ENCODE data around the gene ZNF467. TPM values are rescaled to one million over a fixed set of nuclear protein-coding genes. Genes with fewer than 3 reads are reported as not detected.

ZNF467 gene
- total and polyA plus RNA-seq, 8 donors = 3.1 to 16.4 (median 12.2) TPM; not detected in 1

GRCh38 chr7:149811831-149812490, 38.6 kb upstream of the ZNF467 start:
- WGBS, 5 donors = 85 to 96% (median 89%) methylated on average over 5 to 16 of the region's 16 CpGs

DNA sequence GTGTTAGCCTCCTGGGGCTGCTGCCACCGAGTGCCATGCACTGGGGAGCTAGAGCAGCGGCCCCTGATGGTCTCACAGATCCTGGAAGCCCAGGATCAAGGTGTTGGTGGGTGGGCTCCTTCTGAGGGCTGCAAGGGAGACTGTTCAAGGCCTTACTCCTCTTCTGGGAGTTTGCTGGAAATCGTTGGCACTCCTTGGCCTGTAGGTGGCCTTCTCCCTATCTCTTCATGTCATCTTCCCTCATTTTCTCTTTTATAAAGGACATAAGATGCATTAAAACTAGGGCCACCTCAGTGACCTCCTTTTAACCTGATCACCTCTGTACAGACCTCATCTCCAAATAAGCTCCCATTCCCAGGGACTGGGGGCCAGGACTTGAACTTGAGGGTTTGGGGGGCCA, 37.8 kb upstream of the ZNF467 start:
- DNase-seq = no peak
- 22 to 52% (median 38%) methylated on average over 1 to 3 of the region's 3 CpGs for WGBS, 5 donors
- intact Hi-C loops (cut with DNase I; ENCODE audit: low total_unique reads) = no loop called here

More at GRCh38 chr7:149811831-149812490, 38.6 kb upstream of the ZNF467 start:
- intact Hi-C loops (cut with DNase I; ENCODE audit: low total_unique reads) = no loop called here
- no peaks in the 10 kb centered on the region for H3K4me1 ChIP-seq
- H3K36me3 ChIP-seq = no peaks in the 10 kb centered on the region
- peaks cover 0 to 40% (median 0%) of the 10 kb centered on the region in 3 donors for H3K27me3 ChIP-seq
- no peak for TF ChIP-seq EP300 (IDR thresholded peaks at IDR 0.05)
- no peak for TF ChIP-seq POLR2AphosphoS5 (IDR thresholded peaks at IDR 0.05)
- TF ChIP-seq CTCF (IDR thresholded peaks at IDR 0.05) = no peak
- TF ChIP-seq POLR2A (IDR thresholded peaks at IDR 0.05) = no peak
- no peak for DNase-seq
- no peak overlapping the region for H3K27ac ChIP-seq
- H3K9me3 ChIP-seq = no peaks in the 10 kb centered on the region
- H3K4me3 ChIP-seq = no peak overlapping the region

GRCh38 chr7:149809215-149809614, 35.8 kb upstream of the ZNF467 start:
- H3K4me3 ChIP-seq = no peak overlapping the region
- WGBS, 5 donors = 43 to 100% (median 68%) methylated on average over 1 to 2 of the region's 2 CpGs
- no peak for DNase-seq

More for the DNA sequence above, 37.8 kb upstream of the ZNF467 start:
- Histone ChIP-seq H3K9me3 (no peaks in the 10 kb centered on the region), H3K4me1 (no peaks in the 10 kb centered on the region), H3K36me3 (no peaks in the 10 kb centered on the region), H3K27ac (no peak overlapping the region), H3K4me3 (no peak overlapping the region), H3K27me3 (peaks cover 0 to 40% (median 0%) of the 10 kb centered on the region in 3 donors)
- TF ChIP-seq EP300 (IDR thresholded peaks at IDR 0.05) (no peak), POLR2A (IDR thresholded peaks at IDR 0.05) (no peak), POLR2AphosphoS5 (IDR thresholded peaks at IDR 0.05) (no peak), CTCF (IDR thresholded peaks at IDR 0.05) (no peak)

GRCh38 chr7:149808311-149808710, 34.9 kb upstream of the ZNF467 start:
- H3K9me3 ChIP-seq = no peaks in the 10 kb centered on the region
- intact Hi-C loops (cut with DNase I; ENCODE audit: low total_unique reads) = no loop called here
- H3K36me3 ChIP-seq = no peaks in the 10 kb centered on the region
- H3K4me3 ChIP-seq = no peak overlapping the region
- 86 to 97% (median 88%) methylated on average over 4 to 10 of the region's 10 CpGs for WGBS, 5 donors
- no peak for DNase-seq
- TF ChIP-seq CTCF (IDR thresholded peaks at IDR 0.05) = no peak
- TF ChIP-seq POLR2A (IDR thresholded peaks at IDR 0.05) = no peak
- no peaks in the 10 kb centered on the region for H3K4me1 ChIP-seq
- H3K27me3 ChIP-seq = peaks cover 0 to 33% (median 0%) of the 10 kb centered on the region in 3 donors
- no peak overlapping the region for H3K27ac ChIP-seq

More at GRCh38 chr7:149809215-149809614, 35.8 kb upstream of the ZNF467 start:
- no peak overlapping the region for H3K27ac ChIP-seq
- no peaks in the 10 kb centered on the region for H3K4me1 ChIP-seq
- TF ChIP-seq POLR2A (IDR thresholded peaks at IDR 0.05) = no peak
- TF ChIP-seq EP300 (IDR thresholded peaks at IDR 0.05) = no peak
- no peak for TF ChIP-seq CTCF (IDR thresholded peaks at IDR 0.05)
- no peak for TF ChIP-seq POLR2AphosphoS5 (IDR thresholded peaks at IDR 0.05)
- no peaks in the 10 kb centered on the region for H3K36me3 ChIP-seq
- intact Hi-C loops (cut with DNase I; ENCODE audit: low total_unique reads) = no loop called here
- H3K27me3 ChIP-seq = peaks cover 0 to 26% (median 0%) of the 10 kb centered on the region in 3 donors
- H3K9me3 ChIP-seq = no peaks in the 10 kb centered on the region
